Left colon (tissue), 2 donors: ENCODE results near the gene DYRK2. TPM values are rescaled to one million over a fixed set of nuclear protein-coding genes. Genes with fewer than 3 reads are reported as not detected.

Experiments
- ATAC-seq: fragments of 200-7000 bp; cut with Tn5 transposase; one replicate; pipeline ENCODE4 v1.9.1; 2020; ENCODE audit warnings: mild to moderate bottlenecking, moderate library complexity
- DNase-seq, 2 donors: peaks; one replicate each; pipeline ENCODE4 v3.0.0-alpha.2; 2020
- intact Hi-C, 2 donors: fragments of 100-400 bp; cut with DNase I in 1 of 2; cut with micrococcal nuclease in 1 of 2; formaldehyde crosslinking; loops; one replicate each; pipeline versions ENCODE4 v1.11.2 to v1.14.0; 2022; cut with DNase I, micrococcal nuclease
- total RNA-seq, 2 donors: library from RNA; stranded (reverse); fragmentation: NEBNext Ultra II Directional; extraction: Animal tissue kit (Norgen Biotek cat#: 25700); gene quantifications; one replicate each; pipeline ENCODE4 v1.2.1, GENCODE V29; 2021
- donor health status: DM: no; HTN: no; CAD: no.
- donor health status: DM: yes; HTN: yes; CAD: no.

Gene DYRK2
- total RNA-seq, 2 donors from 2014 or later, result 98.5 to 144 TPM

- intact Hi-C loops, result no loop called here
- ATAC-seq (no peak), DNase-seq (no peak)
Measured at GRCh38 chr12:67638694-67639093, 9.9 kb upstream of the DYRK2 start.

DNA sequence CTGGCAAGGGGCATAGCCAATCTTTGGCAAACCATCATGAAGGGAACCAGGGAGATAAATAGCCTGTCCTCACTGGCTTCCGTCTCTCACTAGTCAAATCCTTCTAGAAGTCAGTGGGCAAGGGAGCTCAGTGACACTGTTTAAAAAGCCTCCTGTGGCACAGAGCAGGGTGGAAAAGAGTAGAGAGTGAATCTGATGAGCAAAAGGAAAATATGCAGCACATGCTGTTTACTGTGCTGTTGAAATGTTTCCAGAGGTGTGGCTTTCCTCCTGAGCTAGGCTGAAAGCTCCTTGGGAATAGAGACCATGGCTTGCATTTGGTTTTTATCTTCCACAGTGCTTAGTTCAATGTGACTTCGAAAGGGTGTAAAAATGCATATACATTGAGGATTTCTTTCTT is 7.7 kb upstream of the DYRK2 start:
- DNase-seq, result no peak
- intact Hi-C loops, result loop anchor here in 1 of 2 donors (10.0 kb wide), 1 partner anchor 196 kb away; no protein-coding TSS in a partner anchor
- ATAC-seq, result no peak

DNA sequence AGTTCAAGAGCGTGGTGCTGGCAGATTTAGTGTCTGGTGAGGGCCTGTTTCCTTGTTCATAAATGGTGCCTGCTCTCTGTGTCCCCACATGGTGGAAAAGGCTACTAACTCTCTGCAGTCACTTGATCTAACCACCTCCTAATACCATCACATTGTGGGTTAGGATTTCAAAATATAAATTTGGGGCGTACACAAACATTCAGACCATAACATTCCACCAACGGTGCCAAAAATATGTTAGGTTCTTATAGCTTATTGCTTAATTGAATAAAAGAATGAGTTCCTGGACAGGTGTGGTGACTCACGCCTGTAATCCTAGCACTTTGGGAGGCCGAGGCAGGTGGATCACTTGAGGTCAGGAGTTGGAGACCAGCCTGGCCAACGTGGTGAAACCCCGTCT is 3.4 kb upstream of the DYRK2 start:
- DNase-seq (no peak), ATAC-seq (no peak)
- intact Hi-C loops, result loop anchor here in 1 of 2 donors (10.0 kb wide), 1 partner anchor 200 kb away; no protein-coding TSS in a partner anchor

GRCh38 chr12:67645601-67646000 is 2.9 kb upstream of the DYRK2 start:
- ATAC-seq, result no peak
- intact Hi-C loops, result loop anchor here in 1 of 2 donors (10.0 kb wide), 1 partner anchor 201 kb away; no protein-coding TSS in a partner anchor
- DNase-seq, result no peak

- no peak for DNase-seq
- no peak for ATAC-seq
- intact Hi-C loops, result loop anchor here in 1 of 2 donors (10.0 kb wide), 1 partner anchor 202 kb away; no protein-coding TSS in a partner anchor
Measured at GRCh38 chr12:67646775-67647174, 1.8 kb upstream of the DYRK2 start.

GRCh38 chr12:67647181-67647798 is 1.3 kb upstream of the DYRK2 start:
- intact Hi-C loops, result loop anchor here in 1 of 2 donors (10.0 kb wide), 1 partner anchor 202 kb away; no protein-coding TSS in a partner anchor
- peak; percentile 70 for ATAC-seq
- peak; percentile 74 to 79 for DNase-seq

DNA sequence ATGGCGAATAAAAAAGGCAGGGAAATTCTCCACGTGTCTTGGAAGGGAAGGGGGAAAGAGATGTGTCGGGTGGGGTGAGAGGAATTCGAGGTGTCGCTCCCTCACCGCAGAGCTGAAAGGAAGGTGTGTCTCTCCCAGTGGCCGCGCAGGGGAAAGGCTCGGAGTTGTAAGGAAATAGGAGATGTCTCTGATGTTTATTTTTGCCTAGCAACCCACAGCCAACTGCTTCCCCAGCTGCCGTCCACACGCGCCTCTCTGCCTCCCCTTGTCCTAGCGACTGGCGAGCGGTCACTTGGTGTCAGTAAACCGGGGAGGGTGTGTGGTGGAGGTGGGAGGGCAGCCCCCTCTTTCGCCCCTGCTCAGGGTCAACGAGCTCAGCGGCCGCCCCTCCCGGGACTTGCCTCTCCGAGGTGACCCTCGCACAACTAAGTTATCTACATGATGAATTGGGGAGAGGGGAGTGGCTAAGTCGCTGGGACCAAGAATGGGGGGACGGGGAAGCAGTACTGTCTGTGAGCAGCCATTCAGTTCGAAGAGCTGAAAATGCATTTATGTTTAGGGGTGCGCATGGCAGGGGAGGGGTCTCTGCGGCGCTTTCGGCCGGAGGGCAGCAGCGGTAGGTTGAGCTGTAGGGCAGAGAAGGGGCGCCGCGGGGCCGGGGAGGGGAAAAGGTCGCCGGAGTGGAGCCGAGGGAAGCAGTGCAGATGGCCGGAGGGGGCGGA is 585 bp upstream of the DYRK2 start:
- peak; percentile 81 to 91 for DNase-seq
- ATAC-seq, result peak; percentile 80
- intact Hi-C loops, result loop anchor here in 1 of 2 donors (10.0 kb wide), 1 partner anchor 203 kb away; no protein-coding TSS in a partner anchor

DNA sequence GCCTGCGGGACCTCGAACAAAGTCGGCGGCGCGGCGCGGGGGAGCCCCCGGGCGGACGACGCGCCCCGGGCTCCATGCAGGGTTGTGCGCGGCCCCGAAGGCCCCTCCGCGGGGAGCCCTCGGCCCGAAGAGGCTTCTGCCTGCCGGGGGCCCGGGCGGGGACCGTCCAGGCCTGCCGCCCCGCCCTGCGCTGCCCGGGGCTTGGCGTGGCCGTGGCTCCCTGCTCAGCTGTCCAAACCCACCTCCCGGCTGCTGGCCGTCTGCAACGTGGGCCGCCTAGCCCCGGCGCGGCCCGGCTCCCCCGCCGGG is 670 bp downstream of the DYRK2 start:
- no peak for DNase-seq
- intact Hi-C loops, result loop anchor here in 1 of 2 donors (10.0 kb wide), 1 partner anchor 204 kb away; no protein-coding TSS in a partner anchor

GRCh38 chr12:67649570-67650387 is 1.2 kb downstream of the DYRK2 start:
- intact Hi-C loops, result loop anchor here in 1 of 2 donors (5.0 to 10.0 kb wide), 3 partner anchors 175 to 293 kb away; no protein-coding TSS in a partner anchor
- peak; percentile 51 to 66 for DNase-seq
- ATAC-seq, result peak; percentile 19

More for the DNA sequence above, 670 bp downstream of the DYRK2 start:
- peak; percentile 9 for ATAC-seq

DNA sequence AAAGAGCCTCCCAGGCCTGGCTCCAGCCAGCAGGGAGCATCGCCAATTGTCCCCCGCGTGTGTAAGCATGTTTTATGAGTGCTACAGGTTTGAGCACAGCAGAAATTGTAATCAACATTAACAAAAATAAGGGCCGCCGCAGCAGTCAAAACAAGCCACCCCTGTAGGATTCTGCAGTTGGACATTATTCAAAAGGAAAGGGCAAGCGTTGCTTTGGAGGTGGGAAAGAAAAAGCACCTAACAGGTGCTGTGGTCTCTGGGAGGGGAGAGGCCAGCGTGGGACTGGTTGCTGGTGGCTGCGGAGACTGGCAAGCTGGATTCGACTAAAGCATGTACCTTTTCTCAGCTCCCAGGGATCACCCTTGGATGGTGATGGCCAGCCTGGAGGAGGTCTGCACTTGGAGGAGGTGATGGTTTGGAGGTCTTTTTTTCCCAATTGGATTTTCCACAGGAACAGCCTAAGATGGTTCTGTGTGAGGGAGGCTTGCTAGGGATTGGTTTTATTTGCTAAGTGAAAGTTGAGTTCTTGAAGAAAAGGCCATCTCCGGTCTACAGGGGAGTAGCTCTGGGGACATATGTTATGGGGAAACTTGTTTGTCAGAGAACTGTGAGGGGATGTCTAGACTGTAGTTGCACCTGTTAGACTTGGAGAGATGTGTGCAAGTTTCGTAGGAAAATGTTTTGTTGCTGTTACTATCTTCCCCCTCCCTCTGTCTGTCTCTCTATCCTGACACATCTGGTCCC is 2.0 kb downstream of the DYRK2 start:
- ATAC-seq (no peak), DNase-seq (peak in 1 of 2 donors; percentile 35)
- intact Hi-C loops, result loop anchor here in 1 of 2 donors (5.0 to 10.0 kb wide), 2 partner anchors 174 to 292 kb away; no protein-coding TSS in a partner anchor

DNA sequence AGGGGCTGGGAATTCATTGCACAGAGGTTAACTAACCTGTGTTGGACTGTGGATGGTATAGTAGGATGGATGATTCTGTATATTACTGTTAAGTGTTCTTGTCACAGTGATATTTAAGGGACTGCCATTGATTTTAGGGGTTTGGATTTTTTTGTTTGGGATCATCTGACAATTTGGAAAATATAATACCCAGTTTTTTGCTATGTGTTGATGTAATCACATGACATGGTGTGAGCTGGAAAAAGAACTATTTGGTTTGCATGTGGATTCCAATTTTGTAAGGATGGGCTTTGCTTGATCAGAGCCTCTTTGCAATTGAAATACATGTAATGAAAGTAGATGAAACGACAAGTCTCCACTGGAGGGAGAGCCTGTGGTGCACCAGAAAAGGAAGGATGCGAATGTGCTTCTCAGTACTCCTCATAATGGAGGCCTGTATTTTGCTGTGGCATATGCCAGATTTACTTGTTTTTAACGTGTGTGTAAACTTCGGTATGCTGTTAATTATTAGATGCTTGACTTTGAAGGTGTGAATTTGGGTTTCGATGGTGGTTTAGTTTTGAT is 2.7 kb downstream of the DYRK2 start:
- DNase-seq (no peak), ATAC-seq (no peak)
- intact Hi-C loops, result loop anchor here in 1 of 2 donors (5.0 to 10.0 kb wide), 2 partner anchors 174 to 291 kb away; no protein-coding TSS in a partner anchor

GRCh38 chr12:67655829-67656228 is 7.3 kb downstream of the DYRK2 start:
- ATAC-seq, result no peak
- intact Hi-C loops, result loop anchor here in 1 of 2 donors (10.0 kb wide), 1 partner anchor 169 kb away; no protein-coding TSS in a partner anchor

DNA sequence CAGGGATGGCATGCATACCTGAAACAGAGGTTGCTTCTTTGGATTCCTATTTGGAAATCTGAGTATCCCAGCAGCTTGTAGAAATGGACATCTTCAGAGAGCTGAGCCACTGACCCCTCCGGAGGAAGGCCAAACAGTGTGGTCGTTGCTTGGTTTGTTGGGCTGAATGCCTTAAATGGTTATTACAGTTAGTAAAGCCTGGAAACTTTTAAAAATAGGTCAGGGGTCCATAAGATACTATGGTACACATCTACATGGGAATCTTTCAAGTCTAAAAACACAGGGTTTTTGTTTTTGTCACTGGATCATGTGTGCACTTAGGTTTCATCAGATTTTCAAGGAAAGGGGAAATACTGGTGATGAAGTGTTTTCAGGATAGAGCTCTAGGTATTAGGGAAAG is 7.7 kb downstream of the DYRK2 start:
- ATAC-seq, result no peak
- DNase-seq, result no peak
- intact Hi-C loops, result loop anchor here in 1 of 2 donors (10.0 kb wide), 1 partner anchor 169 kb away; no protein-coding TSS in a partner anchor

More at GRCh38 chr12:67655829-67656228, 7.3 kb downstream of the DYRK2 start:
- no peak for DNase-seq

GRCh38 chr12:67658486-67658885 is 9.9 kb downstream of the DYRK2 start:
- no peak for DNase-seq
- ATAC-seq, result no peak
- intact Hi-C loops, result loop anchor here in 1 of 2 donors (10.0 kb wide), 1 partner anchor 166 kb away; no protein-coding TSS in a partner anchor

DNA sequence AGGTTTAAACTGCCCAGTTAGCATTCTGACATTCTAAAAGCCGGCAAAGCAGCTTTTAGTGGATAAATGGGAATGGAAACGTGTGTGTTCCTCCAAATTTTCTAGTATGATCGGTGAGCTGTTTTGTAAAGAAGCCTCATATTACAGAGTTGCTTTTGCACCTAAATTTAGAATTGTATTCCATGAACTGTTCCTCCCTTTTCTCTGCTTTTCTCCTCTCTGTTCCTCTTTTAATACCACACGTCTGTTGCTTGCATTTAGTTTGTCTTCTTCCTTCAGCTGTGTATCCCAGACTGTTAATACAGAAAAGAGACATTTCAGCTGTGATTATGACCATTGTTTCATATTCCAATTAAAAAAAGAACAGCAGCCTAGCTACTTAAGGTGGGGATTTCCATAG is 10.7 kb downstream of the DYRK2 start:
- no peak for ATAC-seq
- intact Hi-C loops, result loop anchor here in 1 of 2 donors (10.0 kb wide), 1 partner anchor 166 kb away; no protein-coding TSS in a partner anchor

GRCh38 chr12:67661311-67662021 is 12.9 kb downstream of the DYRK2 start:
- intact Hi-C loops, result no loop called here
- ATAC-seq (no peak), DNase-seq (no peak)

More for the DNA sequence above, 10.7 kb downstream of the DYRK2 start:
- no peak for DNase-seq
